Neural cell (in vitro differentiated cells): ENCODE results near the gene OXER1. TPM values are rescaled to one million over a fixed set of nuclear protein-coding genes. Genes with fewer than 3 reads are reported as not detected.
"Not testable (repeated sequence)": the region's sequence is repeated elsewhere in the genome, so short reads cannot be mapped to it uniquely, and the experiment has no call there.

Source experiments
- H2AFZ ChIP-seq: fragments of 200-600, 300-800 bp; sonication (generic), shearing (Covaris generic); 2 replicates; pipeline ENCODE4 v1.6.0; 2014; ENCODE audit warnings: low read depth, mild to moderate bottlenecking, antibody characterized with exemption, low read length, moderate library complexity
- H3F3A ChIP-seq: fragments of 200-600 bp; shearing (Covaris generic); 2 replicates; pipeline ENCODE4 v1.6.1; 2016; ENCODE audit warnings: mild to moderate bottlenecking, moderate library complexity, mixed read lengths, antibody characterized with exemption, low read length; ENCODE audit not compliant: insufficient read depth, poor library complexity, severe bottlenecking
- H3K27ac ChIP-seq: fragments of 200-600, 300-800 bp; sonication (generic), shearing (Covaris generic); 2 replicates; pipeline ENCODE4 v1.5.1; 2014; ENCODE audit warnings: mild to moderate bottlenecking, low read length, moderate library complexity
- H3K27me3 ChIP-seq: fragments of 300-800, 200-600 bp; sonication (generic), shearing (Covaris generic); 2 replicates; pipeline ENCODE4 v1.6.0; 2014; ENCODE audit warnings: mild to moderate bottlenecking, low read depth, low read length, moderate library complexity; ENCODE audit not compliant: insufficient read depth
- H3K36me3 ChIP-seq: fragments of 300-800, 200-600 bp; sonication (generic), shearing (Covaris generic); 2 replicates; pipeline ENCODE4 v1.5.1; 2014; ENCODE audit warnings: mild to moderate bottlenecking, antibody characterized with exemption, low read length, moderate library complexity; ENCODE audit not compliant: insufficient read depth
- H3K4me2 ChIP-seq: fragments of 300-800, 200-600 bp; sonication (generic), shearing (Covaris generic); 2 replicates; pipeline ENCODE4 v1.6.0; 2014; ENCODE audit warnings: mild to moderate bottlenecking, low read length
- H3K4me3 ChIP-seq: fragments of 300-800, 200-600 bp; sonication (generic), shearing (Covaris generic); 2 replicates; pipeline ENCODE4 v1.5.1; 2014; ENCODE audit warnings: mild to moderate bottlenecking, low read length, moderate library complexity
- H3K79me2 ChIP-seq: fragments of 200-600 bp; shearing (Covaris generic); replicated peaks from 2 replicates; pipeline ENCODE4 v1.6.0; 2014; ENCODE audit warnings: mild to moderate bottlenecking, low read length, moderate library complexity; ENCODE audit not compliant: insufficient read depth
- H3K9ac ChIP-seq: fragments of 300-800, 200-600 bp; sonication (generic), shearing (Covaris generic); 2 replicates; pipeline ENCODE4 v1.6.1; 2016; ENCODE audit warnings: mild to moderate bottlenecking, low read length, mixed read lengths
- H3K9me2 ChIP-seq: fragments of 200-600 bp; shearing (Covaris generic); 2 replicates; pipeline ENCODE4 v1.6.1; 2016; ENCODE audit warnings: mild to moderate bottlenecking, low read length, mixed read lengths; ENCODE audit not compliant: insufficient read depth
- H3K9me3 ChIP-seq: fragments of 200-600, 300-800 bp; sonication (generic), shearing (Covaris generic); 2 replicates; pipeline ENCODE4 v1.6.1; 2016; ENCODE audit warnings: mild to moderate bottlenecking, mixed run types, low read length, moderate library complexity, mixed read lengths
- H4K20me1 ChIP-seq: fragments of 200-600 bp; shearing (Covaris generic); 2 replicates; pipeline ENCODE4 v1.6.1; 2016; ENCODE audit warnings: mild to moderate bottlenecking, mixed run types; ENCODE audit not compliant: insufficient read depth
- EP300 ChIP-seq: fragments of 450-650 bp; conservative IDR thresholded peaks from 2 replicates; pipeline ENCODE4 v1.6.1; 2014; ENCODE audit warnings: antibody characterized with exemption, mild to moderate bottlenecking, moderate library complexity; ENCODE audit not compliant: poor library complexity, severe bottlenecking
- EZH2 ChIP-seq: fragments of 200-600, 300-800 bp; shearing (Covaris generic), sonication (generic); IDR thresholded peaks from 2 replicates; pipeline ENCODE4 v1.6.1; 2014; ENCODE audit warnings: antibody characterized with exemption, low read length, borderline replicate concordance, mild to moderate bottlenecking; ENCODE audit not compliant: insufficient read depth, poor library complexity, severe bottlenecking
- MXI1 ChIP-seq: fragments of 450-650 bp; conservative IDR thresholded peaks from 2 replicates; pipeline ENCODE4 v1.6.1; 2014; ENCODE audit warnings: antibody characterized with exemption, mild to moderate bottlenecking; ENCODE audit not compliant: poor library complexity, severe bottlenecking
- POLR2AphosphoS5 ChIP-seq: IDR thresholded peaks from 2 replicates; pipeline ENCODE4 v1.6.1; 2012
- RAD21 ChIP-seq: fragments of 450-650 bp; conservative IDR thresholded peaks from 2 replicates; pipeline ENCODE4 v1.6.1; 2014; ENCODE audit warnings: antibody characterized with exemption, mild to moderate bottlenecking, moderate library complexity
- SMC3 ChIP-seq: fragments of 450-650 bp; conservative IDR thresholded peaks from 2 replicates; pipeline ENCODE4 v1.6.1; 2014; ENCODE audit warnings: antibody characterized with exemption, mild to moderate bottlenecking, moderate library complexity; ENCODE audit not compliant: poor library complexity
- TAF1 ChIP-seq: IDR thresholded peaks from 2 replicates; pipeline ENCODE4 v1.6.1; 2012; ENCODE audit warnings: low read depth
- polyA plus RNA-seq: library from polyadenylated mRNA; depleted of rRNA; stranded (reverse); fragments of >200 nt; gene quantifications from 2 replicates; pipeline ENCODE4 v1.2.3, GENCODE V29; 2014
- TF ChIP-seq, protein P1 (sequence below): fragments of 450-650 bp; IDR thresholded peaks from 2 replicates; pipeline ENCODE4 v1.5.1; 2014; ENCODE audit warnings: antibody characterized with exemption, mild to moderate bottlenecking, moderate library complexity; ENCODE audit not compliant: poor library complexity, severe bottlenecking
- TF ChIP-seq, protein P2 (sequence below): IDR thresholded peaks from 2 replicates; pipeline ENCODE4 v1.6.1; 2012; ENCODE audit warnings: borderline replicate concordance

Gene OXER1
- polyA plus RNA-seq, 1 donor from 2014 or later = not detected

DNA sequence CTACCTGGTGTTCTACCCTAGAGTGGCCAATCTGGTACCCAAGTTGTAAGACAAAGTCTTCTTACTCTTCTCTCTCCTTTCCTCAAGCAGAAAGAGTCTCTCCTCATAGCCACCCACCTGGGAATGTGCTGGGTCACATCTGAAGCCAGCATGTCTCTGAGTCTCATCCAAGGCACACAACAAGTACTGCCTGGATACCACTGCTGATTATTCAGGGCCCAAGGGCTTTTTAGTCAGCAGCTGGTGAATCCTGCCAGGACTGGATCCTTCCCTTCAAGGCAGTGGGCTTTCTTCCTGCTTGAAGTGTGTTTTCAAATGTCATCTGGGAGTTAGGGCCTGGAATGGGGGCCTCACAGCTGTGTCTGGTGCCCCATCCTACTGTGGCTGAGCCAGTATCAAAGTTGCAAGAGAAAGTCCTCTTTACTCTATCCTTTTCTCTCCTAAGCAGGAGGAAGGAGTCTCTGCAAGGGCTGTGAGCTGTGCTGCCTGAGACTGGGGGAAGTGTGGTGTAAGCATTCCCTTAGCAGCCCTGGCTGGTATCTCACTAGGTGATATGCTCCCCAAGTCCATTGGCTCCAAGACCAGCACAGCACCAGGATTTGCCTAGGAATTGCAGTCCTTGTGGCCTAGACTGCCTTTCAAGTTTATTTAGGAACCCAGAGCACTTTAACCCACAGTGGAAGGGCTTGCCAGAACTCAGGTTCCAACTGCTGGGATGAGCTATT is 27.2 kb downstream of the OXER1 start:
- Histone ChIP-seq H3K9ac (no peak overlapping the region), H3F3A (no peaks in the 10 kb centered on the region), H3K27me3 (no peaks in the 10 kb centered on the region), H3K4me3 (no peak overlapping the region), H3K4me2 (no peak overlapping the region), H3K9me2 (no peaks in the 10 kb centered on the region), H3K79me2 (no peaks in the 10 kb centered on the region), H4K20me1 (no peaks in the 10 kb centered on the region), H2AFZ (no peak overlapping the region), H3K27ac (no peak overlapping the region), H3K36me3 (no peaks in the 10 kb centered on the region), H3K9me3 (peaks cover 3% of the 10 kb centered on the region)
- no peak for TF ChIP-seq MXI1
- no peak for TF ChIP-seq RAD21
- TF ChIP-seq TAF1 = no peak
- no peak for TF ChIP-seq SMC3
- TF ChIP-seq, protein P1, sequence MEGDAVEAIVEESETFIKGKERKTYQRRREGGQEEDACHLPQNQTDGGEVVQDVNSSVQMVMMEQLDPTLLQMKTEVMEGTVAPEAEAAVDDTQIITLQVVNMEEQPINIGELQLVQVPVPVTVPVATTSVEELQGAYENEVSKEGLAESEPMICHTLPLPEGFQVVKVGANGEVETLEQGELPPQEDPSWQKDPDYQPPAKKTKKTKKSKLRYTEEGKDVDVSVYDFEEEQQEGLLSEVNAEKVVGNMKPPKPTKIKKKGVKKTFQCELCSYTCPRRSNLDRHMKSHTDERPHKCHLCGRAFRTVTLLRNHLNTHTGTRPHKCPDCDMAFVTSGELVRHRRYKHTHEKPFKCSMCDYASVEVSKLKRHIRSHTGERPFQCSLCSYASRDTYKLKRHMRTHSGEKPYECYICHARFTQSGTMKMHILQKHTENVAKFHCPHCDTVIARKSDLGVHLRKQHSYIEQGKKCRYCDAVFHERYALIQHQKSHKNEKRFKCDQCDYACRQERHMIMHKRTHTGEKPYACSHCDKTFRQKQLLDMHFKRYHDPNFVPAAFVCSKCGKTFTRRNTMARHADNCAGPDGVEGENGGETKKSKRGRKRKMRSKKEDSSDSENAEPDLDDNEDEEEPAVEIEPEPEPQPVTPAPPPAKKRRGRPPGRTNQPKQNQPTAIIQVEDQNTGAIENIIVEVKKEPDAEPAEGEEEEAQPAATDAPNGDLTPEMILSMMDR = no peak
- no peak for TF ChIP-seq EZH2
- TF ChIP-seq EP300 = no peak
- TF ChIP-seq POLR2AphosphoS5 = no peak

DNA sequence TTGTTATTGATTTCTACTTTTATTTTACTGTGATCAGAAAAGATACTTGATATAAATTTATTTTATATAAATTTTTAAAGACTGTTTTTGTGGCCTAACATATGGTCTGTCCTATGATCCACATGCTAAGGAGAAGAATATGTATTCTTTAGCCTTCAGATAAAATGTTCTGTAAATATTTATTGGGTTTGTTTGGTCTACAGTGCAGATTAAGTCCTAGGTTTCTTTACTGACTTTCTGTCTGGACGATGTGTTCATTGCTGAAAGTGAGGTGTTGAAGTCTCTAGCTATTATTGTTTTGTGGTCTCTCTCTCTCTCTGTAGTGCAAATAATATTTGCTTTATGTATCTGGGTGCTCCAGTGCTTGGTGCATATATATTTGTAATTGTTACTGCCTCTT is 30.1 kb downstream of the OXER1 start:
- TF ChIP-seq, protein P1 = no peak
- no peak for TF ChIP-seq SMC3
- TF ChIP-seq, protein P2, sequence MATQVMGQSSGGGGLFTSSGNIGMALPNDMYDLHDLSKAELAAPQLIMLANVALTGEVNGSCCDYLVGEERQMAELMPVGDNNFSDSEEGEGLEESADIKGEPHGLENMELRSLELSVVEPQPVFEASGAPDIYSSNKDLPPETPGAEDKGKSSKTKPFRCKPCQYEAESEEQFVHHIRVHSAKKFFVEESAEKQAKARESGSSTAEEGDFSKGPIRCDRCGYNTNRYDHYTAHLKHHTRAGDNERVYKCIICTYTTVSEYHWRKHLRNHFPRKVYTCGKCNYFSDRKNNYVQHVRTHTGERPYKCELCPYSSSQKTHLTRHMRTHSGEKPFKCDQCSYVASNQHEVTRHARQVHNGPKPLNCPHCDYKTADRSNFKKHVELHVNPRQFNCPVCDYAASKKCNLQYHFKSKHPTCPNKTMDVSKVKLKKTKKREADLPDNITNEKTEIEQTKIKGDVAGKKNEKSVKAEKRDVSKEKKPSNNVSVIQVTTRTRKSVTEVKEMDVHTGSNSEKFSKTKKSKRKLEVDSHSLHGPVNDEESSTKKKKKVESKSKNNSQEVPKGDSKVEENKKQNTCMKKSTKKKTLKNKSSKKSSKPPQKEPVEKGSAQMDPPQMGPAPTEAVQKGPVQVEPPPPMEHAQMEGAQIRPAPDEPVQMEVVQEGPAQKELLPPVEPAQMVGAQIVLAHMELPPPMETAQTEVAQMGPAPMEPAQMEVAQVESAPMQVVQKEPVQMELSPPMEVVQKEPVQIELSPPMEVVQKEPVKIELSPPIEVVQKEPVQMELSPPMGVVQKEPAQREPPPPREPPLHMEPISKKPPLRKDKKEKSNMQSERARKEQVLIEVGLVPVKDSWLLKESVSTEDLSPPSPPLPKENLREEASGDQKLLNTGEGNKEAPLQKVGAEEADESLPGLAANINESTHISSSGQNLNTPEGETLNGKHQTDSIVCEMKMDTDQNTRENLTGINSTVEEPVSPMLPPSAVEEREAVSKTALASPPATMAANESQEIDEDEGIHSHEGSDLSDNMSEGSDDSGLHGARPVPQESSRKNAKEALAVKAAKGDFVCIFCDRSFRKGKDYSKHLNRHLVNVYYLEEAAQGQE = no peak
- TF ChIP-seq EP300 = no peak
- no peaks in the 10 kb centered on the region for H3K79me2 ChIP-seq
- no peaks in the 10 kb centered on the region for H3K9me3 ChIP-seq
- no peak overlapping the region for H3K4me3 ChIP-seq
- H3K9me2 ChIP-seq = no peaks in the 10 kb centered on the region
- H3F3A ChIP-seq = no peaks in the 10 kb centered on the region
- H3K27me3 ChIP-seq = no peaks in the 10 kb centered on the region
- no peak overlapping the region for H2AFZ ChIP-seq
- H3K4me2 ChIP-seq = no peak overlapping the region
- no peaks in the 10 kb centered on the region for H3K36me3 ChIP-seq
- no peaks in the 10 kb centered on the region for H4K20me1 ChIP-seq
- no peak overlapping the region for H3K9ac ChIP-seq
- no peak overlapping the region for H3K27ac ChIP-seq

DNA sequence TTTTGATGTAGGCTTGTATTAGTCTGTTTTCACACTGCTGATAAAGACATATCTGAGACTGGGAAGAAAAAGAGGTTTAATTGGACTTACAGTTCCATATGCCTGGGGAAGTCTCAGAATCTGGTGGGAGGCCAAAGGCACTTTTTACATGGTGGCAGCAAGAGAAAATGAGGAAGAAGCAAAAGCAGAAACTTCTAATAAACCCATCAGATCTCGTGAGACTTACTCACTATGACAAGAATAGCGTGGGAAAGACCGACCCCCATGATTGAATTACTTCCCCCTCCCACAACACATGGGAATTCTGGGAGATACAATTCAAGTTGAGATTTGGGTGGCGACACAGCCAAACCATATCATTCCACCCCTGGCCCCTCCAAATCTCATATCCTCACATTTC is 32.6 kb downstream of the OXER1 start:
- not testable (repeated sequence) for H3K4me2 ChIP-seq, H2AFZ ChIP-seq, H3F3A ChIP-seq, H3K9ac ChIP-seq, H3K27me3 ChIP-seq, H3K79me2 ChIP-seq, H4K20me1 ChIP-seq, H3K9me3 ChIP-seq, H3K4me3 ChIP-seq, H3K36me3 ChIP-seq, H3K27ac ChIP-seq, H3K9me2 ChIP-seq
